Right cardiac atrium (tissue), 5 donors: ENCODE results near the gene BRINP3. TPM values are rescaled to one million over a fixed set of nuclear protein-coding genes. Genes with fewer than 3 reads are reported as not detected.

ENCODE experiments used
- ATAC-seq, 2 donors: fragments of 200-7000 bp; cut with Tn5 transposase; one replicate each; pipeline versions ENCODE4 v1.8.0 to v1.9.1; 2020; ENCODE audit warnings: moderate library complexity in 2 of 2, mild to moderate bottlenecking in 1 of 2
- DNase-seq, 3 donors: peaks; one replicate each; pipeline ENCODE4 v3.0.0-alpha.2; 2020
- H3K27ac ChIP-seq: one replicate; pipeline ENCODE4 v1.5.1; 2013; ENCODE audit warnings: mild to moderate bottlenecking, low read length, control low read depth, moderate library complexity
- H3K27me3 ChIP-seq: one replicate; pipeline ENCODE4 v1.6.1; 2013; ENCODE audit not compliant: control insufficient read depth, insufficient read depth
- H3K4me1 ChIP-seq: one replicate; pipeline ENCODE4 v1.6.1; 2013; ENCODE audit warnings: low read length; ENCODE audit not compliant: control insufficient read depth, insufficient read depth
- H3K4me3 ChIP-seq: one replicate; pipeline ENCODE4 v1.5.1; 2013; ENCODE audit warnings: low read length, control low read depth
- H3K9me3 ChIP-seq: one replicate; pipeline ENCODE4 v1.6.1; 2013; ENCODE audit warnings: low read length; ENCODE audit not compliant: control insufficient read depth
- WGBS: extraction: QIAGEN DNeasy Blood & Tissue Kit; methylation state at CpG from one replicate; pipeline ENCODE4 v1.1.7; 2013; 5-methylcytosine and 5-hydroxymethylcytosine counted together
- intact Hi-C, 4 donors: fragments of 100-400 bp; cut with DNase I; formaldehyde crosslinking; loops; one replicate each; pipeline versions ENCODE4 v1.11.0 to v1.14.0; 2022 to 2023
- polyA plus RNA-seq: library from polyadenylated mRNA; stranded (reverse); fragments of 200-250 nt; gene quantifications from one replicate; pipeline ENCODE4 v1.2.3, GENCODE V29; 2013
- total RNA-seq, 4 donors: library from RNA; stranded (reverse); fragmentation: NEBNext Ultra II Directional; extraction: Animal tissue kit (Norgen Biotek cat#: 25700); gene quantifications; one replicate each; pipeline ENCODE4 v1.2.1, GENCODE V29; 2021
- donor health status: healthy with polysubstance abuse.
- donor health status: DM: no; HTN: yes; CAD: no.
- donor health status: DM: no; HTN: no; CAD: no.
- donor health status: DM: no; HTN: yes; CAD: no; lungs with severe emphysema.
- donor health status: DM: yes; HTN: yes; CAD: no.

BRINP3 gene
- total and polyA plus RNA-seq, 5 donors, result 3.6 to 27.0 (median 14.2) TPM

- 84% methylated on average over 2 of the region's 2 CpGs for whole genome bisulfite sequencing
- DNase-seq (no peak), ATAC-seq (no peak)
- Histone ChIP-seq H3K4me3 (no peak overlapping the region), H3K9me3 (no peaks in the 10 kb centered on the region), H3K27ac (no peak overlapping the region), H3K4me1 (no peaks in the 10 kb centered on the region), H3K27me3 (no peaks in the 10 kb centered on the region)
- intact Hi-C loops, result no loop called here
These were observed 154.1 kb downstream of the BRINP3 start for GRCh38 chr1:190323530-190323929.

GRCh38 chr1:190322274-190322673 is 155.4 kb downstream of the BRINP3 start:
- H3K9me3 ChIP-seq, result no peaks in the 10 kb centered on the region
- intact Hi-C loops, result no loop called here
- H3K4me3 ChIP-seq, result no peak overlapping the region
- H3K27ac ChIP-seq, result no peak overlapping the region
- no peaks in the 10 kb centered on the region for H3K27me3 ChIP-seq
- 80% methylated on average over 6 of the region's 6 CpGs for WGBS
- DNase-seq (no peak), ATAC-seq (no peak)
- no peaks in the 10 kb centered on the region for H3K4me1 ChIP-seq

- intact Hi-C loops, result no loop called here
- no peak overlapping the region for H3K4me3 ChIP-seq
- H3K27ac ChIP-seq, result no peak overlapping the region
- H3K27me3 ChIP-seq, result no peaks in the 10 kb centered on the region
- 66% methylated on average over 3 of the region's 3 CpGs for WGBS
- no peaks in the 10 kb centered on the region for H3K9me3 ChIP-seq
- no peaks in the 10 kb centered on the region for H3K4me1 ChIP-seq
- DNase-seq (no peak), ATAC-seq (no peak)
These were observed 156.7 kb downstream of the BRINP3 start for GRCh38 chr1:190320952-190321351.

GRCh38 chr1:190312763-190313162 is 164.9 kb downstream of the BRINP3 start:
- Histone ChIP-seq H3K27me3 (no peaks in the 10 kb centered on the region), H3K27ac (no peak overlapping the region), H3K4me3 (no peak overlapping the region), H3K4me1 (no peaks in the 10 kb centered on the region), H3K9me3 (no peaks in the 10 kb centered on the region)
- intact Hi-C loops, result no loop called here
- WGBS, result 71% methylated on average over 1 of the region's 1 CpG
- no peak for ATAC-seq
- DNase-seq, result no peak

DNA sequence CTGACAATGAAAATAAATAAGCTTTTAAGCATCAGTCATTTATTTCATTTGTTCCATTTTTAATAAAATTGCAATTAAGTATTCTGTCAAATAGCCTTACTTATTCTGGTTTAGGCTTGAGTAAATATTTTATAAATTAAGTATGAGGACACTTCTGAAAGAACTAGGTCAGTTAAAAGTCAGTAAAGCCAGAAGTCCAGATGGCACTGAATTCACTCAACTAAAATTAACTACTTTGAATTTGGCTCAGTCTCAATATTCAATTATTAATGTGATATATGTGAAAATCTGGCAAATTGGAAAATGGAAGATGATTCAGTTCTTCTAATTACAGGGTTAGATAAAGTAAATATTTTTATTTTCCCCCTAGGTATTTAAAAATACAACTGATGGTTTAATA is 174.2 kb downstream of the BRINP3 start:
- intact Hi-C loops, result no loop called here
- no peak overlapping the region for H3K27ac ChIP-seq
- no peaks in the 10 kb centered on the region for H3K27me3 ChIP-seq
- H3K4me3 ChIP-seq, result no peak overlapping the region
- DNase-seq (no peak), ATAC-seq (no peak)
- H3K9me3 ChIP-seq, result no peaks in the 10 kb centered on the region
- no peaks in the 10 kb centered on the region for H3K4me1 ChIP-seq

DNA sequence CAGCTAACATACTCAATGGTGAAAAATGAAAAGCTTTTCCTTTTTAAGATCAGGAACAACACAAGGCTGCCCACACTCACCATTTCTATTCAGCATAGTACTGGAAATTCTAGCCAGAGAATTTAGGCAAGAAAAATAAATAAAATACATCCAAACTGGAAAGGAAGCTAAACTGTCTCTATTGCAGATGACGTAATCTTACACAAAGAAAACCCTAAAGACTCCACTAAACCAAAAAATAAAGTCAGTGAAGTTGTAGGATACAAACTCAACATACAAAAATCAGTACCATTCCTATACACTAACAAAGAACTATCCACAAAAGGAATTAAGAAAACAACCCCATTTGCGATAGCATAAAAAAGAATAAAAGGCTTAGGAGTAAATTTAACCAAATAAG is 181.2 kb downstream of the BRINP3 start:
- Histone ChIP-seq H3K4me1 (no peaks in the 10 kb centered on the region), H3K27me3 (no peaks in the 10 kb centered on the region), H3K9me3 (no peaks in the 10 kb centered on the region), H3K4me3 (no peak overlapping the region), H3K27ac (no peak overlapping the region)
- ATAC-seq (no peak), DNase-seq (no peak)
- intact Hi-C loops, result no loop called here
- WGBS, result 32% methylated on average over 2 of the region's 2 CpGs

- DNase-seq, result no peak
- H3K9me3 ChIP-seq, result no peaks in the 10 kb centered on the region
- intact Hi-C loops, result no loop called here
- no peak overlapping the region for H3K4me3 ChIP-seq
- H3K4me1 ChIP-seq, result no peaks in the 10 kb centered on the region
- H3K27ac ChIP-seq, result no peak overlapping the region
- ATAC-seq, result no peak
- WGBS, result 76% methylated on average over 2 of the region's 2 CpGs
- H3K27me3 ChIP-seq, result no peaks in the 10 kb centered on the region
These were observed 187.8 kb downstream of the BRINP3 start for GRCh38 chr1:190289897-190290296.

DNA sequence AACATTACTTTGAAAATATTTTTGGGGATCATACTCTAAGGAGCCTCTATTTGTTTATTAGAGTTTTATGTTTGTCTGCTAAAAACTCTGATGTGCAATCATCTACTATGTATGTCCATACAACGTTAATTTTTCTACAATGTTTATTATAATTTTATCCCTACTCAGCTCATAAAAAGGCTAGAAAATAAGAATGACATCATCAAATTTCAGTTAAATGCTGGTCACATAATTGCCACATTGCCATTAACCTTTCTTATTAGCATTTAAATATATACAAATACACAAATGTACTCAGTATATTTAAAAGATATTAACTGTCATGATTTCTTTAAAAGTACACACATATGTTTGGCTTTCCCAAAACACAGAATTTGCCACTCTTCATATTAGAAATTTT is 191.6 kb downstream of the BRINP3 start:
- Histone ChIP-seq H3K9me3 (no peaks in the 10 kb centered on the region), H3K27me3 (no peaks in the 10 kb centered on the region), H3K27ac (no peak overlapping the region), H3K4me3 (no peak overlapping the region), H3K4me1 (no peaks in the 10 kb centered on the region)
- intact Hi-C loops, result no loop called here
- ATAC-seq (no peak), DNase-seq (no peak)
- 60% methylated on average over 1 of the region's 1 CpG for WGBS

DNA sequence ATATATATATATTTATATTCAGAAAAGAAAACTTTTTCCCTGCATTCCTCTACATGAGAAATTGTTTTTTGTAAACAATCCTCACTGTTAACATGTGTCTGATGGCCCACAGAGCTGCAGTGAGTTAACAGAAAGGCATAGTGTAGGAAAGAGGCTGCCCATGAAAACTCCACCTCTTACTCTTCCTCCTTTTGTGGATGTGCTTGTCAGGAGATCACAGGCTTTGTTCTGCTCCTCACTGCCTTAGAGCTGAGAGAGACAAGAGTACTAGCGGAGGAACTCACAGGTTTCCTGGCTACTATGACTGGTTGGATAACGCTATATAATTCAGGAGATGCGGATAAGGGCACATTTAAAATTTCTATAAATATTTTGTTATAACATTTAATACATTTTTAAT is 200.6 kb downstream of the BRINP3 start:
- H3K27ac ChIP-seq, result no peak overlapping the region
- intact Hi-C loops, result no loop called here
- H3K27me3 ChIP-seq, result no peaks in the 10 kb centered on the region
- 78% methylated on average over 3 of the region's 3 CpGs for WGBS
- H3K4me3 ChIP-seq, result no peak overlapping the region
- ATAC-seq, result no peak
- no peaks in the 10 kb centered on the region for H3K4me1 ChIP-seq
- no peaks in the 10 kb centered on the region for H3K9me3 ChIP-seq
- DNase-seq, result no peak

DNA sequence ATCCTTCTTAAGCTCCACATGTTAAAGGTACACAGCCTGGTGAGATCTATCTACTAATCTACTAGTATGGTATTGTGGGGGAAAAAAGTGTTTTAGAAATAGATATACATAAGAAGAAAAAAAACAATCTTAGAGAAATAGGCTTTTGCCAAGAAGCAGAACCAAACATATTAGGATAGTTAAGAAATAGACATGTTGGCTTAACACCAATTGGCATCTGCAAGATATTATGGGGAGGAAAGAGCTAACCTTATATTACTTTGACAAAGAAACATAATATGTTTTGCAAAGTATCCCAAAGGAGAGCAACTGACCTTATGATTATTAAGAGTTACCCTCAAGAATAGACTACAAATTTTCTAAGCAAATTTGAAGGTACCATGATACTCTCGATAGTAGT is 202.9 kb downstream of the BRINP3 start:
- DNase-seq (no peak), ATAC-seq (no peak)
- no peaks in the 10 kb centered on the region for H3K27me3 ChIP-seq
- WGBS, result 83% methylated on average over 1 of the region's 1 CpG
- H3K27ac ChIP-seq, result no peak overlapping the region
- no peaks in the 10 kb centered on the region for H3K9me3 ChIP-seq
- no peaks in the 10 kb centered on the region for H3K4me1 ChIP-seq
- intact Hi-C loops, result no loop called here
- H3K4me3 ChIP-seq, result no peak overlapping the region

GRCh38 chr1:190273161-190273560 is 204.5 kb downstream of the BRINP3 start:
- intact Hi-C loops, result no loop called here

DNA sequence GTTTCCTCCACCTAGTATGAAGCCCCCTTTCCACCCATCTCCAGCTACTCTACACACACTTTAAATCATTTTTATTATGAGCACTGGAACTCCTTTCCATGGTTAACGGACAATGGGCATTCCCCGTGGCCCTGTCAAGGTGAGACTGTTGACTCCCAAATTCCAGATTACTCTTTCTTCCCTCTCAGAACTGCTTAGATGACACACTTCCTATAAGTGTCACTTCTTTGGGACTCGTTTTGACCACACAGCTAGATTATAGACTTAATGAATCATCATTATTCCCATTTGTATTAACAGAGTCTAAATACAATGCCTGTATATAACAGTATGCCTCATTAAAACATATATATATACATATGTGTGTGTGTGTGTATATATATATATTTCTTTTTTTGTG is 215.1 kb downstream of the BRINP3 start:
- DNase-seq (no peak), ATAC-seq (no peak)
- WGBS, result 84% methylated on average over 3 of the region's 3 CpGs
- intact Hi-C loops, result no loop called here
- H3K9me3 ChIP-seq, result no peaks in the 10 kb centered on the region
- no peak overlapping the region for H3K27ac ChIP-seq
- no peaks in the 10 kb centered on the region for H3K27me3 ChIP-seq
- no peaks in the 10 kb centered on the region for H3K4me1 ChIP-seq
- H3K4me3 ChIP-seq, result no peak overlapping the region

More at GRCh38 chr1:190273161-190273560, 204.5 kb downstream of the BRINP3 start:
- Histone ChIP-seq H3K27me3 (no peaks in the 10 kb centered on the region), H3K27ac (no peak overlapping the region), H3K9me3 (no peaks in the 10 kb centered on the region), H3K4me3 (no peak overlapping the region), H3K4me1 (no peaks in the 10 kb centered on the region)
- DNase-seq, result no peak
- ATAC-seq, result no peak
- whole genome bisulfite sequencing, result 58% methylated on average over 2 of the region's 2 CpGs
